Left forelimb (tissue), 1 donor: ENCODE results near the gene PER2.

Experiments used
- DNase-seq: peaks from one replicate; pipeline ENCODE4 v3.0.0-alpha.2; 2018; ENCODE audit warnings: low spot score

Gene PER2

DNA sequence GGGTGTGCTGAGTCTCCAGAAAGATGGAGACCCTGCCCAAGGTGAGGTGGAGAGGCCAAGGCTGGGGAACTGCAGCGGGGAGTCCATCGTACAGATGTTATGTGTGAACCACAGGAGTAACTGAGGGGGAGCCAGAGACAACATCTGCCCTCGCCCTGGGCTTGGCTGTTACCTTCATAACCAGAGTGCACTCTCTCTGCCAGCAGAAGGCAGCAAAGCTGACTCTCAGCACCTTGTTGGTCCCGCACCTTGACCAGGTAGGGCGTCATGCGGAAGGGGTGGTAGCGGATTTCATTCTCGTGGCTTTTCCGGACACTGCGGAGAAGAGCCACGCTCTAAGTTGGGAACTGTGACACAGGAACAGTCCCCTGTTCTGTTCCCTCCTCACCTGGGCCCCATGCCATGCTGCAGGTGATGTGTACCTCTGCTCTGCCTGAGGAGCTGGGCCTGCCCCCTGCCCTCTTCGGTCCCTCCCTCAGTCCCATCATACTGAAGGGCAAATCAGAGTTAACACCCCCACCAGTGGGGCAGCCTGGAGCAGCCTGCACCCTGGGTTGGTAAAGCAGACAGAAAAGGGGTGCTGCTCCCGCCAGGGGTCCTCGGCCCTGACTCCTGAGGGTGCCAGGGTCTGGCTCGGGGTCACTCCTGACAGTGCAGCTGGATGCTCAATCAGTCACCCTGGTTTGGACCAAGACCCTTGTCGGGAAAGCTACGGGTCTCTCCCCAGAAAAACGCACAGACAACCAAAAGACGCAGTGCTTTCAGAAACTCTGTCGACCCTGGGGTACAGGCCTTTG is 20.3 kb downstream of the PER2 start:
- DNase-seq: no peak

DNA sequence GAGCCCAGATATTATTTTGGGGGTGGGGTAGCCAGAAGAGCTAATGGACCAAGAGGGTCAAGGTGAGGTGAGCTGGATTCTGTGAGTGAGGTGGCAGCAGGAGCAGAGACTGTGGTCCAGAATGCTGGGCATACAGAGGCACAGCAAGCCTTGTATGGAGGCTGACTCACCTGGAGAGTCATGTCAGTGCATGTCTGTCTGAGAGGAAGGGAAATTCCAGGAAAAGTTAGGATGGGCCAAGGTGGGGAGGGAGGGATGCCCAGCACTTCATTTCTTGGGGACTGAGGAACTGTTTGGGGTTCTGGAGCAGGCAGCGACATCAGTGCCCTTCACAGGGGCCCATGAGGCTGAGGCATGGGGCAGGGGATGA is 21.1 kb downstream of the PER2 start:
- no peak for DNase-seq

DNA sequence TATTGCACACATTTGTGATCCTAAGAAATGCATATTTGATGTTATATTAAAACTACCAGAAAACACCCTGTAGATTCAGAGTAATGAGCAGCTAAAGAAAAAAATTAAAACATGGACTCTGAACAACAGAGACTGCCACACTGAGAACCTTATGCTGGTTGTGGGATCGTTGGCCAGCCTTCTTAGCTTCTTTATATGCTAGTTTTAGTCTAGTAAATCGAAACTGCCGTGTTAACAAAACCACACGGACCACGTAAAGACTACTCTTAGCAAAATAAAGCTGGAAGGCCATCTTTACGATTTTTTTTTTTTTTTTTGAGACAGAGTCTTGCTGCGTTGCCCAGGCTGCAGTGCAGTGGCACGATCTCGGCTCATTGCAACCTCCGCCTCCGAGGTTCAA is 22.8 kb downstream of the PER2 start:
- no peak for DNase-seq

DNA sequence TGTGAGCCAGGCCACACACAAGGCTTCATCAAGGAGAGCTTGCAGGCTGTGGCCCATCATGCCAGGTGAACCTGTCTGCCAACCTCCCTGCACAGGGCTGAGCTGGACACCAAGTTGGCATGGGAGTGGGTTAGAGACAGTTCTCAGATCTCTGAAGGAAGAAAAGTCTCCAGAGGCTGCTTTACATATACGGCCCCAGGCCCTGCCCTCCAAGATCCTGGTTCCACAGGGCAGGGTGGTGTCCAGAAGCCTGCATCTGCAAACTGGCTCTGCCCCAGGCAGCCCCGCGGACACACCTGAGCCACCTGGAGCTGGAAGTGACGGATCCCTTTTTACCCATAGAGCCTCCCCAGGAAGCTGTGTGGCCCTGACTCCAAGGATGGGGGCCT is 24.3 kb downstream of the PER2 start:
- DNase-seq: no peak

DNA sequence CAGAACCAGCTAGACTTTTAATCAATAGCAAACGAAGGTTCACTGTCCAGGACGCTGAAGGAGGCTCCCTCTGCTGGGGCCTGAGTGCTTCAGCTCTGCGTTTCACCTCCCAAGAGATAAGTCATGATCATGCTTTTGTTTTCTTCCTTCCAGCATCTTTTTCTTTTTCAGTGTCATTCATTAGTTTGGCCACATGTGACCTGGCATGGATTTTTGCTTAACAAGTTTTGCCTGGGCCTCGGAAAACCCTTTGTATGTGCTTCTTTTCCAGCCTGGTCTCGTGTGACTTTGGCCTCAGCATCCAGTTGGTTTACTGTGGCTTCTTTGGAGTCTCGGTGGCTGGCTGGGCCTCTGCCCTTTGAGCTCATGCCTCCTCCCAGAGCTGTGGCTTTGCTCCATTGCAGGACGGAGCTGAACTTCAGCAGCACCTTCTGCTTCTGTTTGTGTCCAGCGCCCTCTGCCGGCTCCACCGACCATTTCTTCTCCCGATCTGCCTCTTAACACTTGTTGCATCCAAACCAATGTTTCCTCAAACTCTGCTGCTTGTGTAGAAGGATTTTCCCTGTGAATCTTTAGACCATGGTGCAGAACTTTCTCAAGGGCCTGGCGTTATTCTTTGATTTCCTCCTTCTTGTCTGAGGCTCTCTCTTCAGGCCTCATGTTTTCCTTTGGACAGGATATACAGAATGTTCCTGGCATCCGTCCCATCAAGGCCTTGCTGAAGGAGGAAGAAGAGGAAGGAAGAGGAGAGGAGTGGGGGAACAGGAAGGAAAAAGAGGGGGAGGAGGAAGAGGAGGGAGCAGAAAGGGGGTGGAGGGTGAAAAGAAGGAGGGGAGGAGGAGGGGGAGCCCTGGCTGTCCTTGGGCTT is 25.0 kb downstream of the PER2 start:
- peak; percentile 89 for DNase-seq

DNA sequence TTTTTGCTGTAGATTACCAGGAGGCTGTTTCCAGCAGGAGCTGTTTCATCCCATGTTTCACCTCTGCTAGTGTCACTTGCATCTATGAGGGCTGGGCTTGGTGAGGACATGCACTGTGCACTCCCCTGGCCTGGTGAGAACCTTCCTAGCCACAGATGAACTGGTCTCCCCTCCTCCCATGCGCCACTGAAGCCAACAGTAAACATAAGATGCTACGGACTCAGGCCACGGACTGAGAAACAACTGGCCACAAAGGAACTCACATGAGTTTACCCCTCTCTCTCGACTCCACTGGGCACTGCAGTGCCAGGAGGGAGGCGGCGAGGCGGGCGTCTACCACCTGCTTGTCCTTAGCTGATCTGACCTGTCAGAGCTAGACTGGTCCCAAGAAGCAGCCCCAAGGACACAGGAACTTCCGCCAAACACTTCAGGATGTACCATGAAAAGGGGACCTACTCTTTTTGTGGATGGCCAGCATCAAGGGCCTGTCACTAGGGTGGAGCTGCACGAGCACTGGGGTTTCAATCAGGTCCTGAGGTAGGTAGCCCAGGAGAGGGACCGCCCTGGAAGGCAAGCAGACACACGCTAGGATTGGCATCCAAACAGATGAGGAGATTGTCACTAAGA is 25.8 kb downstream of the PER2 start:
- no peak for DNase-seq

DNA sequence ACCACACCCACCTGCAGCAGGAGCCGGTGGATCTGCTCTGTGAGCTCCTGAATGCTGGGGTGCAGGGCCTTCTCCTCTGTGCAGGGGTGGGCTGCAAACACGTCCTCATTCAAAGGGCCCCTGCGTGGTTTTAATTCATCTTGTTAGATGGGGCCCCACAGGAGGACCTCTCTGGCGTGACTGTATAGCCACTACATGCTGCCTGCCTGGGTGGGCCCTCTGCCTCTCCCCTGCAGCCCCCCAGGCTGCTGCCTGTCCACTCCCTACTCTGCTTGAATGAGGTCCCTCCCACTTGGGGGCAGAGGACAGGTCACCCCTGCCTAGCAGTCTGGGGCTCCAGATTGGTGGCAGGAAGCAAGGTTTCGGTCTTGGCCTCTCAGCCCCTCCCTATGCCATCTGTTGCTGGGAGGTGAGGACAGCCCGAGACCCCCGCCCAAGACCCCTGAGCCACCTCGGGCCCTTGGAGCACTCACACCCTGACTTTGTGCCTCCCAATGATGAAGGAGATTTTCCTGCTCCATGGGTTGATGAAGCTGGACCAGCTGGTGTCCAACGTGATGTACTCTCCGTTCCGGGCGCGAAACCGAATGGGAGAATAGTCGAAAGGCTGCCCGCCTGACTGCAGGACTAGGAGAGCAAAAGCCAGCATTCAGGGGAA is 26.6 kb downstream of the PER2 start:
- DNase-seq: no peak

DNA sequence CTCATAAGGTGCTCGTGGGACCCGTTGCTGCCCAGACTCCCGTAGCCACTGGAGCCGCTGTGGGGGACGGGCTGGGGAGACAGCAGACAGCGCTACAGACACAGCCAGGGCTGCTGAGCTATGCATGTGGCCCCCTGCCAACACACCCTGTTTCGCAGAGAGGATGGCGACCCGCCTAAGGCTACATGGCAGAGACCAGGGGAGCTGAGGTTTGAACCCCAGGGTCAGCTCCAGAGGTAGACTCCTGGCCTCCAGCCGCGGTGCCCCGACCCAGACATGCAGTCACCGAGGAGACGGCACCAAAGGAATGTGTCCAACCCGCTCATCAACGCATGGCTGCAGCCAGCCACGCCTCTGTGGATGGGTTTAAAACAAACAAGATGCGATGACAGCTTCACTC is 27.5 kb downstream of the PER2 start:
- DNase-seq: no peak

DNA sequence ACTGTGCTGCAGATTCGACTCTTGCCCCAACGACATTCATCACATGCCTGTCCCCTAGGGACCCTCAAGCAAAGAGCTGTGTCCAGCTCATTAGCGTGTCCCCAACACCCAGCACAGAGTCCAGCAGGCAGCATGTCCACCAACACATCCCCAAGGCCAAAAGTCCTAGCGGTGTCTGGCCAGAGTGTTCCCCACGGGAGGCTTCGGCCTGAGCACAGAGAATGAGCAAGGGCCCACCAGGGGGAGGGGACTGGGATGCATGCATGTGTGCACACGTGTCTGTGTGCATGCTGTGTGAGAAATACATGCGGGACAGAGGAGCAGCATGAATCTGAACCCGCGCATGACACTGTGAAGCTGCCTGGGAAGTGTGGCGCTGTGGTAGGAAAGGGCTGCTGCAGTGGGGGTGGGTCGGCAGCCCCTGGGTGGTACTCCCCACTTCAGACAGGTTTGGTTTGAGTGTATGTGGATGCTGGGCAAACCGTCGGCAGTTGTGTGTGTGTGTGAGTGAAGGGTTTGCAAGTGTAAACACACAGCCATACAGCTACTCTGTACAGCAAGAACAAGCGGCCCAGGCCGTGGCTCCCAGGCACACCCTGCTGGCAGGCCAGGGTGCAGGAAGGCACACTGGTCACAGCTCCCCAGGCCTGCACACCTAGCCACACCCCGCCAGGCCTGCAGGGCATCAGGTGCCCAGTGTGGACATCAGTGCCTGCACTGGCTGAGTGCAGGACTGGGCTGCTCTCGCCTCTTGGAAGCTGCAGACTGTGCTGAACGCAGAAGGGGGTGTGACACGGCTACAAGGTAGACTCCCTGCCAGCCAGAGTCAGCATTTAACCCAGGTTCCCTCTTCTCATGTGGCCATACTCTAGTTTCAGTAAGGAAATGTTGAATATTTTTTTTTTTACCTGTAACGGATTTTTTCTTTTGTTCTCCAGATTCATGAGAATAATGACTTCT is 29.1 kb downstream of the PER2 start:
- no peak for DNase-seq

DNA sequence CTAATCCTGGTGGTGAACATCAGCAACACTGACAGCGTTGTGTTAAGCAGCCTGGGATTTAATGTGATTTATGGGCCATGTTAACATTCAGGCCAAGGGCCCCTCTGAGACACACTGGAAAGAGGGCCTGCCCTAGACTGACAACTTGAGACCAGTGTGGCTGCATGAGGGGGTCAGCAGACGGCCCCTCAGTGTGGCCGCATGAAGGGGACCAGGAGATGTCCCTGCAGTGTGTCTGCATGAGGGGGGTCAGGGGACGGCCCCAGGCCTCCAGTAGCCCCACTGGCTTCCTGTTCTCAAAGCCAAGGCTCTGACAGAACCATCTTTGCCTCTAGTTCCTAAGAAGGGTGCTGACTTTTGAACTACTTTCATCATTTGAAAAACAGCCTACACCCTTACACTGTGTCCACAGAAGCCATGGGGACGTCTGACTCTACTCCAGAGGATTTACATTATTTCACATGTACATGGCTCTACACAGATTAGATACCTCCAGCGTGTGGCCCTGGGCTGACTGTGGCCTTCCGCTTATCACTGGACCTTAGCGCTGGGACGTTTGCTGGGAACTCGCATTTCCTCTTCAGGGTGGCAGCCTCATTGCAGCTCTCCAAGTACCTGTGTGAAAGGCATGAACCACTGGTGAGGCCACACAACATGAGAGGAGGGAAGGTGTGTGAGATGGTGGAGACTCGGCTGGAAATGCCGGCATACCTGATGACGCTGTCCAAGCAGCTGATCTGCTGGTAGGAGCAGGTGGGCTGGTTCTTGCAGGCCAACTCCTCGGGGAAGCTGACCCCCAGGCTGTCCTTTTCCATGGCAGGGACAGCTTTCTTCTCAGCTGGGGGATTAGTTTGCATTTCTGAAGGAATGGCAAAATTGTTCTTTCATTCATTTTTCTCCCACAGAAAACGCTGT is 30.4 kb downstream of the PER2 start:
- DNase-seq: no peak

DNA sequence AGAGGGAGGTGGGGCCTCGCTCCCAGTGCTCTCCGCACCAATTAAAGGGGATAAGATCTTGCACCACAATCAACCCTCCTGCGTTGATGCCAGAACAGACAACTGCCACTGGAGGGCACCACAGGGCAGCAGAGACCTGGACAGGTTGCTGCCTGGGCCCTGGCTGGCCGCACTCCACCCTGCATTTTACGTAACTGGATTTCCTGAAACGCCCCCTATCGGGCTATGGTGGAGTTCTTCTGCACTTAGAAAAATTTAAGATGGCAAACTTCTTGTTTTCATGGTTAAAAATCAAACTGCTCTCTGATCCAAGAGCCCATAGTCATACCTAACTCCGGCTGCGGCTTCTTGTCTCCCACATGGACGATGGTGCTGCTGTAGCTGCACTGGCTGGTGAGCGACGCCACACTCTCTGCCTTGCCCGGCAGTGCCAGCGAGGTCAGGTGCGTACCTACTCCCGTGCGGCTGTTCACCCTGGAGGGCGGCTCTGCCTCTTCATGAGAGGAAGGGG is 31.8 kb downstream of the PER2 start:
- no peak for DNase-seq

DNA sequence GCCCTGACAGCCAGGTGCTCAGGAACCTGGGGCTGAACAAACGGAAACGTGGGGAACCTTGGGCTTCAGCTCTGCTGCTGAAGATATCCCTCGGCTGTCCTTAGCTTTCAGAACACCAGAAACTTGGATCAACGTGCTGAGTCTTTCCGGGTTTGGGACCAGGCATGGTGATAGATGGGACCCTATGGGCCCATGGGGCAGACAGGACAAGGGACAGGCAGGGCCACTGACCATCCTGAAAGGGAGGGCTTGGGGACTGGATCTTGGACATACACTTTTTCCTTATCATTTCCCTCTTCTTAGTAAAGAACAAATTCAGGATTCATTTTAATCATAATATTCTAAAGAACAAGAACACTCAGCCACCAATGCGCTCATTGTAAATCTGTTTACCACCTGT is 32.3 kb downstream of the PER2 start:
- DNase-seq: no peak

DNA sequence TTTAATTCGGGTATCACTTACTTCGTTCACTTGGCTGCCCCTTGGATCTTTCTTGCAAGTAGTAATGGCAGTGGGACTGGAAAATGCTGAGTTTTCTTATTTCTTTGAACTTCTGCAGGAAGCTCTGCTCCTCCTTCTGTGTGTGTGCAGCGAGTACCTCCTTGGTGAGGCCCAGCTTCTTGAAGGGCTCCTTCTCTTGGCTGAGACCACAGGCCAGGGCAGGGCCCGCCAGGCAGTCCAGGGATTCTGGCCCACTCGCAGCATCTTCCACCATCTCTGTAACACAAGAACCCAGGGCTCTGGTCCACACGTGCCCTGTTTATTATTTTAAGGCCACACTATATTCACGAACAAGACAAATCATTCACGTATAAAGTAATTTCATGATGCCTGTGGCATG is 32.8 kb downstream of the PER2 start:
- DNase-seq: no peak

DNA sequence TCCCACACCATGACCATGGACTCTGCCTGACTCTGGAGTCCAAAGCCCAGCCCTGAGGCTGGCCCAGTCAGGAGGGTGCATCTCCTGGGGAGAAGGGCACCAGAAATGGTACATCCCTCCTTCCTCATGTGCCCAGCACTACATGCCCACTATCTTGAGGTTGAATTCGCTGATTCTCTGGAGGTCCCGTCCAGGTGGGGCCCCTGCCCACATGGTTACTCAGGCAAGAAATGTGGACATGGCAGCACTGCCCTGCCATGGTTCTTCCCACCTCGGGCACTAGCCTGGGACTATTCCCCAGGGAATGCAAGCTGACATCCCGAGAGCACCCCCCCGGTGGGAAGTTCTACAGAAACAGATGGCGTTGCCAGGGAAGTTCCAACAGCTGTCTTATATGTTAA is 33.3 kb downstream of the PER2 start:
- no peak for DNase-seq

DNA sequence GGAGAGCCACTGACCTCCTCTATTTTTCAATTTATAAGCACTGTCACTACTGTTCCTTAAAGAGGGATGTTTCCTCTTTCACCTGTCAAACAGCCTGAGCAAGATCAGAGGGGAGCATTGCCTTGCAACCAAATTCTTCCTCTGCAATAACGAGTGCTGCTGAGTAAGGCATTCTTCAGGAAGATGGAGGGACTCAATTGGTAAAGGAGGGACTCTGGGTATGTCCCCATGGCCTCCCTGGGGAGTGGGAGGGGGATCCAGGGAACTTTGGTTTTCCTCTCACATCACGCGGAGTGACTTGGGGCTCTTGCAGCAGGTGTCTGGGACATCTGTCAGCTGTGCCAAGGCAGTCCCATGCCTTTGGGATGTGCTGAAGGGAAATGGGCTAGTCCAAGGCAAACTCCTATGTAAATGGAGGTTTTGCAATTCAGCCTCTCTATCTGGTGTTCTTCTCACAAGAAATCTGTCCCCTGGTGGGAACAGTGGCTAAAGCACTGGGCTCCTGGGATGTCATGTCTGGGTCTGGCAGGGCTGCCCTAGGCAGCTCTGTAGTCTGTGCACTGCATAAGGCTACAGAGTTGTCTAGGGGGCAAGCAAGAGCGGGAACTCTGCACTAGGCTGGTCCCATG is 34.2 kb downstream of the PER2 start:
- DNase-seq: no peak

DNA sequence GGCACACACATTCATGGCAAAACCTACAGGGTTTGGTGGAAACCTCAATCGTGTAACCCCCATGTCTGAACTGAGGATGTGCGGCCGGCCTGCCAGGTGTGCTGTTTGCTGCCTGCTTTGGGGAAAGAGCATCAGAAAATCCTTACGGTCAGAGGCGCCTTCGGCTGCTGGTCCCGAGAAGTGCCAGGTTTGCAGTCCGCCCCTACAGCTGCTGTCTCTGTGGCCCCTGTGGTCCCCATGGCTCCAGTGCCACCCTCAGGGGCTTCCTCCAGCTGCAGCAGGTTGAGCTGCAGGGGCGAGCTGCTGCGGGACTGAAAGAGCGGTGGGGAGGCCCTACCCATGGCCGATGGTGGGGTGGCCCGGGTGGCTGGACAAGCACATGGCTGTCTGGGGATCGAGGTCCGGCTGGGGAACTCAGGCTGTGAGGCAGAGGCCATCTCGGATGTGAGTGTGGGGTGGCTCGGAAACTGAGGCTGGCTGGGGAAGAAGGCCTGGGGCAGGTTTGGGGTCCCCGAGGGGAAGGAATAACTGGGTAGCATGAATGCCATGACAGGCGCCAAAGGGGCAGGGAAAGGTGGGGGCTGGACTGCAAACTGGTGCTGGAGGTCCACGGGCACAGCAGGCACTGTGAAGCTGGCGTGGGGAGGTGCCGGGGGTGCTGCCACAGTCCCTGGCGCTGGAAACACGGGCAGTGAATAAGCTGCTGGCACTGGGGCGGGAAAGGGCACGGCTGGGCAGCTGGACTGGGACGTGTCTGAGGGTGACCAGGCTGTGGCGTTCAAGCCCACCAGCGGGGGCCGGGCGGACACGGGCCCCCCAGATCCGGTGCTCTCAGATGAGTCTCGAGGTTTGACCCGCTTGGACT is 35.4 kb downstream of the PER2 start:
- DNase-seq: no peak

DNA sequence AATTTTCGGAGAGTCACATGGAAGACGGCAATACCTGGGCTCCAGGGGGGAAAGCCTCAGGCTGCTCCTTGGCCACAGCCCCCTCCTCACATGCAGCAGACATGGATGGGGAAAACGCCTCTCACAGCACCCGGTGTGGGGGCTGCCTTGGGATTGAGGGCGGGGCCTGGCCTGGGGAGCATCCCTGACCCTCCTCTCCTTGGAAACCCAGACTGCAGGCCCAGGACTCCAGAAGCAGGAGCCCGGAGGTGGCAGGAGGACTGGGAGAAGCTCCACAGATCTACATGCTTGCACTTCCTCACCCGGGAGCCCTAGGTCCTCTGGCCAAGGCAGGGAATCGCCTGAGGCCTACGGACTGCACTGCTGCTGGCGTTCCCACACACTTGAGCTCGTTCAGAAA is 36.4 kb downstream of the PER2 start:
- DNase-seq: no peak

DNA sequence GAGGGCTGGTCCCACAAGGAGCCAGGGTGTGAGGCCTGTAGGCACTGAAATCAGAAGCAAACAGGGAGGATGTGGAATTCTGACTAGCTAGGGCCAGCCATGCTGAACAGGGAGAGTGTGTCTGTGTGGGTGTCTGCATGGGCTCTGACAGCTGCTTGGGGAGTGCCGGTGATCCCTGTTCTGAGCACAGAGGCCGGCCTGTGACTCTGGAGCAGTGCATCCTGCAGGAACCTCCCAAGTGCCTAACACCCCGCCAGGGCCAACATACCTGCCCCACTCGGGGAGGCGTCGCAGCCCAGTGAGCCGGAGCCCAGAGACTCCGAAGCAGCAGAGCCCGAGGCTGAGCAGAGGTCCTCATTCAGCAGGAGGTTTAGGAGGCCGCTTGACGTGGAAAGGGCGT is 37.1 kb downstream of the PER2 start:
- no peak for DNase-seq

DNA sequence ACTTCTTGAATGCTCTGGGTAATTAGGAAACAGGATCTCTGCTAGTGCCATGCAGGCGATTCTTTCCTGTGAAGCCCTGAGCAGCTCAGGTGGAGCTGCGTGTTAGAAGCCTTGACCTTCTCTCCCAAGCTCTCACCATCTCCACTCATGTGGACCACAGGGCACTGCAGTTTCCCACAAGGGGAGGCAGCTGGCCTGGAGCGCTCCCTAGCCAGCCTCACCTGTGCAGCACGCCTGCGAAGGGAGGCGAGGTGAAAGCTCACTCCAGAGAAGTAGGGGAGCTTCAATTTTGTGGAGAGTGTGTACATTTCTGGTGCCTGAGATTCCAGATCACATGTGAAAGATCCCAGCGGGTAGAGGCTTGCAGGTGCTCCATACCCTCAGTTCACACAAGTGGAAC is 37.5 kb downstream of the PER2 start:
- DNase-seq: no peak
